EH (cell line): Measurements from ENCODE around the gene CPAMD8.
A peak's percentile ranks its signal among the peaks of the same experiment; 100 is the strongest.

ENCODE experiments used
- DNase-seq: peaks from one replicate; pipeline ENCODE4 v3.0.0-alpha.2; 2015; ENCODE audit warnings: low read depth

Gene CPAMD8

GRCh38 chr19:16920816-16921529 lies 105.6 kb downstream of the CPAMD8 start:
- DNase-seq: peak; percentile 89

DNA sequence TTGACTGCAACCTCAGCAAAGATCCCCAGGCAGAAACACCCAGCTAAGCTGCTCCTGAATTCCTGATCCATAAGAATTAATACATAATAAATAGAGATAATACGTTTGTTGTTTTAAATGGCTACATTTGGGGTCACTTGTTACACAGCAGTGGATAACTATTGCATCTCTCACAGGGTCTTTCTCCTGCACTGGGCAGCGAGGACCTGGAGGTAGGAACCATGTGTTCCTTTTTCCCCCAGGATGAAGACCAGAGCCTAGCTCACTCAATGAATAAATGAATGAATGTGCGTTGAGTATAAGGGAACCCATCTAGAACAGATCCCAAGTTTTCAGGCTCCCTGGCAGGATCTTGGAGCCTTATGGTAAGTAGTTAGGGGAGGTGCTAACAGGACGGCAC lies 107.1 kb downstream of the CPAMD8 start:
- DNase-seq: no peak

DNA sequence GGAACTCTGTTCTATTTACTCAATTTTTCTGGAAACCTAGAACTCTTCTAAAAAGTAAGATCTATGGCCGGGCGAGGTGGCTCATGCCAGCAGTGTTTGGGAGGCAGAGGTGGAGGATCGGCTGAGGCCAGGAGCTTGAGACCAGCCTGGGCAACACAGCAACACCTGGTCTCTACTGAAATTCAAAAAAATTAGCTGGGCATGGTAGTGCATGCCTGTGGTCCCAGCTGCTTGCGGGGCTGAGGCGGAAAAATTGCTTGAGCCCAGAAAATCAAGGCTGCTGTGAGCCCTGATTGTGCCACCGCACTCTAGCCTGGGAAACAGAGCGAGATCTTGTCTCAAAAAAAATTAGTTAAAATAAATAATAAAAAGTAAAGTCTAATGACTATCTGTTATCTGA lies 109.2 kb downstream of the CPAMD8 start:
- no peak for DNase-seq

DNA sequence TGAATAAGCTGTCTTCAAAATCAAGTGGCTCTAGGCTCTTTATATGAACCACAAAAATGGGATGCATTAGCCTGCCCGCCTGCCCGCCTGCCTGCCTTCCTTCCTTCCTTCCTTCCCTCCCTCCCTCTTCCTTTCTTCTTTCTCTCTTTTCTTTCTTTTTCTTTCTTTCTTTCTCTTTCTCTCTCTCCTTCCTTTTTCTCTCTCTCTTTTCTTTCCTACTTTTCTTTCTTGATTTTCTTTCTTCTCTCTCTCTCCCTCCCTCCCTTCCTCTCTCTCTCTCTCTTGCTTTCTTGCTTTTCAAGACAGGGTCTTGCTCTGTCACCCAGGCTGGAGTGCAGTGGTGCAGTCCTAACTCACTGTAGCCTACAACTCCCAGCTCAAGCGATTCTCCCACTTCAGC lies 110.9 kb downstream of the CPAMD8 start:
- no peak for DNase-seq

DNA sequence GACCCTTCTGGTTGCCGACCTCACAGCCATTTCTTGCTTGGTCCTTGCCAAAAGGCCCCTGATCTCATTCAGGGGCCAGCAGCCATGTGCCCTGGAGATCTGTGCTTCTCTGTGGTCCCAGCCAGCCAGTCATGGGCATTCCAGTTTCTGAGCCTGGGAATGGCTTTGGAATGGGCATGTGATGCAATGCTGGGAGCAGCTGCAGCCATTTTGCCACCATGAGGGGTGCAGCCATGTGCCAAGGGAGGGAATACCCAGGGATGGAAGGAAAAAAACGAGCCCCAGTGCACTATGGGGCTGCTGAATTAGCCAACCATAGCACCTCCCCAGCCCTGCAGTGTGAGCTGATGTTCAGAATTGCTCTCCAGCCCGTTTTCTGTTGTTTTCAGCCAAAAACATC lies 111.5 kb downstream of the CPAMD8 start:
- no peak for DNase-seq

- no peak for DNase-seq
Measured at GRCh38 chr19:16914421-16914820, 112.2 kb downstream of the CPAMD8 start.

DNA sequence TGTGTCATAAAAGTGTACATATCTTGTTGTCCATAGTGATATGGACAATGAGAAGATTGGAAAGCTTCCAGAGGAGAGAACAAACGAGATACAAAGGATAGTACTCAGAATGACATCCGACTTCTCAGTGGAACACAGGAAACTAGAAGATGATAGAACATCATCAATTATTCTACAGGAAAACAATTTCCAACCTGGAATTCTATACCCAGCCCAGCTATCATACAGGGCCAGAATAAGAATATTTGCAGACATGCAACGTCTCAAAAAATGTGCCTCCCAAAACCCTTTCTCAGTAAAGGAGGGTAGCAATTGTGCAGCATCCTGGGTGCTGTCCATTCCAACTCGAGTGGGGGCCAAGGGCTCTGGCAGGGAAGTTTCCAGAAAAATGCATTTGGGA lies 113.8 kb downstream of the CPAMD8 start:
- no peak for DNase-seq

DNA sequence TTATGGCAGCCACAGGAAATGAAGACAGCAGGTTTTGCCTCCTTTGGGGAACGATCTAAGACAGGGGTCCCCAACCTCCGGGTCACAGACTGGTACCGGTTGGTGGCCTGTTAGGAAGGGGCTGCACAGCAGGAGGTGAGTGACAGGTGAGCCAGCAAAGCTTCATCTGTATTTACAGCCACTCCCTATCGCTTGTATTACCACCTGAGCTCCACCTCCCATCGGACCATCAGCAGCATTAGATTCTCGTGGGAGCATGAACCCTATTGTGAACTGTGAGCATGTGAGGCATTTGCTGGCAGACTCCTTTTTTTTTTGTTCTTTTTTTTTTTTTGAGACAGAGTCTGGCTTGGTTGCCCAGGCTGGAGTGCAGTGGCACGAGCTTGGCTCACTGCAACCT lies 115.6 kb downstream of the CPAMD8 start:
- DNase-seq: no peak

DNA sequence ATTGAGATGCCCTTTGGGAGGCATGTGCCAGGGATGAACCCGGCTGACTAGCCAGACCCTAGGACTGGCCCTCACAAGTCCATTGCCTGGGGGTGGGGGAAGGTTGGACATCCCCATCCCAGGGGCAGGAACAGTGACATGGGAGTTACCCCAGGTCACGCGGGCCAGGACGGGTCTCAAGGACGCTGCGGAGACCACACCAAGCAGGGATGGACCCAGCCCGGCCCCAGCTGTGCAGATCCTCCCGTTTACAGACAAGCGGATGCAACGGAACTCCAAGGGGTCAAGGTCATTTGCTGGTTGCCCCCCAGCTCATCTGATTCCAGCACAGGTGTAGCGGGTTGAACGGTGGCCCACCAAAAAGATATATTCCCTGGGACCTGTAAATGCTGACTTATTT lies 117.9 kb downstream of the CPAMD8 start:
- DNase-seq: no peak

- no peak for DNase-seq
Measured at GRCh38 chr19:16904599-16904998, 122.0 kb downstream of the CPAMD8 start.

- no peak for DNase-seq
Measured at GRCh38 chr19:16903347-16903746, 123.3 kb downstream of the CPAMD8 start.

DNA sequence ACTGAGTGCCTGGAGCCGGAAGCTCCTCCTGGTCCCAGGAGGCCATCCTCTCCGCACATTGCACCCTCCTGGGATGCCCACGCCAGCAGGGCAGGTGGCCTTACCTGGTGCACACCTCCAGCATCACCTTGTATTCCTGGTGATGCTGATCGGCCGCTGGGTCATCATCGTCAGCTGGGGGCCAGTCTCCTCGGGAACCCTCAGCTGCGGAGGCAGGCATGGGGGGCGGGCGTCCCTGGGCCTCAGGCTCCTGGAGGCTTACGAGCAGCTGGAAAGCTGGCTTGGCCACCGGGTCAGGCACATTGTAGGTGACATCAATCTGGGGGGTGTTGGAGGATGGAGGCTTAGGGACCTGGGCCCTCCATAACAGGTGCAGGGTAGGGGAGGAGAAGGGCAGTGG lies 124.1 kb downstream of the CPAMD8 start:
- no peak for DNase-seq

- DNase-seq: no peak
Measured at GRCh38 chr19:16901491-16902175, 125.0 kb downstream of the CPAMD8 start.

- peak; percentile 37 for DNase-seq
Measured at GRCh38 chr19:16899566-16900075, 127.0 kb downstream of the CPAMD8 start.

- DNase-seq: no peak
Measured at GRCh38 chr19:16898361-16899015, 128.1 kb downstream of the CPAMD8 start.

- no peak for DNase-seq
Measured at GRCh38 chr19:16897856-16898161, 128.8 kb downstream of the CPAMD8 start.

DNA sequence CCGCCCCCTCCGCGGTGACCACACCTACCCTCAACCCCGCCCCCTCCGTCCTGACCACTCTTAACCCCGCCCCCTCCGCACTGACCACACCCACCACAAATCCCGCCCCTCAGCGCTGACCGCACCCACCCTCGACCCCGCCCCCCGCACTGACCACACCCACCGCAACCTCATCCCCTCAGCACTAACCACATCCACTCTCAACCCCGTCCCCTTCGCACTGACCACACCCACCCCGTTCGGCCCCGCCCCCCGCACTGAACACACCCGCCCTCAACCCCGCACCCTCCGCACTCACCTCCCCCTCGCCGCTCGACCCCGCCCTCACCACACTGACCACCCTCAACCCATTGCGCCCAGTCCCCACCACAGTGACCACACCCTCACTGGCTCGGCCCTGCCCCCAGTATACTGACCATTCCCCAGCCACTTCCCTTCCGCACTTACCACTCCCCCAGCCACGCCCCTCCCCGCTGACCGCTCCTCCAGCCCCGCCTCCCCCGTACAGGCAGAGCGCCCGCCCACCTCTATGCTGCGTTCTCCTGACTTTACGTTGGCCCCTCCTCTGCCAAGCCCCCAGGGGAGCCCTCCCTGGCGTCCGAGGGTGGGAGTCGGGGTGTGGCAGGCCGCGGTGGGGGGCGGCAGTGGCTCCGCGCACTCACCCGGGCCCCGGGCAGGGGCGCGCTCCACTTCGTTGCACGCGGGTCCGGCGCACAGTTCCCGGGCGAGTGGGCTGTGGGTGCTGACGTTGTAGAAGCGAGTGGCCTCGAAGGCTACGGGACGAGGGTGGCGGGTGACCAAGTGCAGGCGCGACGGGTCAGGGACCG lies 129.4 kb downstream of the CPAMD8 start:
- DNase-seq: peak; percentile 93

DNA sequence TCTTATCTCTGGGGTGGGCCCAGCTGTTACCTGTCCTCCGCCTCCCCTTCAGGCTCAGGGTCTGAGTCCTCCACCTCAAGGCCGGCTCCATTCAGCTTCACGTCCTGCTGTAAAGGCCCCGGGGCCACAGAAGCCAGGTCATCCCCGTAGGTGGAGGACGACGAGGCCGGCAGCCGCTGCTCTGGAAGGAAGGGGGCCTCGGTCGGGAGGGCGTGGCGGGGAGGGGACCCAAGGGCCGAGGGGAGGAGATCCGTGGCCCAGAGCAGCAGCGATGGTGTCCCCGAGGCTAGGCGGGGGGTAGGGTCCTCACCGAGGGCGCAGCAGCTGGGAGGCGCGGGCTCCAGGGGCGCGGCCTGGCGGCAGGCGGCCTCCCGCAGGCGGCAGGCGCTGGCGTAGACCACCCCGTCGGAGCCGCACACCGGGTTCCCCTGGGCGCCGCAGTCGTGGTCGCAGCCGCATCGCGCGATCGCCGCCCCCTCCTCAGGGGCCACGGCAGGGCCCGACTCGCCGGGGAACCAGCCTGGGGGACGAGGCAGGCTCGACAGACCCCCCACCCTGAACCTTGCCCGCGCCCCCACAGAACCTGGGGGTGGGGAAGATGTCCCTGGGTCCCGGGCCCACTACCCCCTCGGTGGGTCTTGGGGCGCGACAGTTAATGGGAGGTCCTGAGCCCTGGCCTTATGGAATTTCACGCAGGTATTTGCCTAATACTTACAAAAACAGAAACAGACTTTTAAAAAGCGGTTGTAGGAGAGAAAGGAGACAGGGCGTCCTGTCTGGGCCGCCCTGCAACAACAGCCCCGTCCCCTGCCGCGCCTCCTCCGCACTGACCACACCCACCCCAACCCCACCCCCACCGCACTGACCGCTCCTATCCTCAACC lies 130.2 kb downstream of the CPAMD8 start:
- no peak for DNase-seq

DNA sequence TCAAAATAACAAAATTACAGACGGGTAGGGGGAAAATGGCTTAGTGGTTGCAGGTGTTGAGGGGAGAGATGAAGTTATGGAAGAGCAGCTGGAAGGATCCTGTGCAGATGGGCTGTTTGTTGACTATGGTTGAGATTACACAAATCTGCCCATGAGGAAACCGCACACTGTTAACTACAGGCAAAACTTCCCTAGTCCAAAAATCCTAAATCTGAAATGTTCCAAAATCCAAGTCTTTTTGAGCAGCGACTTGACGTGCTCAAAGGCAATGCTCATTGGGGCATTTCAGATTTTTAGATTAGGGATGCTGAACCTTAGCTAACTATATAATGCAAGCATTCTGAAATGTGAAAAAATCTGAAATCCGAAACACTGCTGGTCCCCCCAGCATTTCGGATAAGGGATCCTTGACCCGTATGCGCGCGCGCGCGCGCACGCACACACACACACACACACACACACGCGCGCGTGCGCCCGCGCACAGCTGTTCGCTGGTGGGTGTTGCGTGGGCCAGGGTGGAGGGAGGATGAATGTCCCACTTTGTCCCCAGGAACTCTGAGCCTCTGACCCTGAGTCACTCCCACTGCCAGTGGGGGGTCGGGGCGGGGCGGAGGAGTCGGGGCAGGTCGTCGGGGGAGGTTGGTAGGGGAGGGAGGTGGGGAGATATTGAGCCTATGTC lies 131.0 kb downstream of the CPAMD8 start:
- DNase-seq: no peak

GRCh38 chr19:16894080-16894479 lies 132.5 kb downstream of the CPAMD8 start:
- no peak for DNase-seq

GRCh38 chr19:16893686-16893989 lies 133.0 kb downstream of the CPAMD8 start:
- DNase-seq: no peak
